Measurements from ENCODE around the gene TRAPPC11. TPM values are rescaled to one million over a fixed set of nuclear protein-coding genes. Genes with fewer than 3 reads are reported as not detected.

The TRAPPC11 gene
- total and polyA plus RNA-seq, 2 of the 13 experiments (the other 11 are each of a cell fraction or from before 2014, with no cell fraction given), result 18.0 to 23.2 TPM

- no peak for TF ChIP-seq PRDM15 (CRISPR knock-in tag; IDR thresholded peaks at IDR 0.05)
- peak; percentile 39; the same call in 1 of the 2 replicates for TF ChIP-seq TFDP2 (CRISPR knock-in tag; IDR thresholded peaks at IDR 0.05)
- peak; percentile 59 for TF ChIP-seq ZNF362 (CRISPR knock-in tag; IDR thresholded peaks at IDR 0.05; ENCODE audit: borderline replicate concordance)
- no peak for TF ChIP-seq ZNF547 (CRISPR knock-in tag; IDR thresholded peaks at IDR 0.05)
- TF ChIP-seq CHCHD3 (CRISPR knock-in tag; IDR thresholded peaks at IDR 0.05), result no peak
- TF ChIP-seq AHR (CRISPR knock-in tag; IDR thresholded peaks at IDR 0.05), result no peak
- peak; percentile 61; the same call in 1 of the 2 replicates for TF ChIP-seq ZKSCAN8 (CRISPR knock-in tag; IDR thresholded peaks at IDR 0.05; ENCODE audit: borderline replicate concordance)
- peak; percentile 89; the same call in 1 of the 2 replicates for TF ChIP-seq SP140L (CRISPR knock-in tag; IDR thresholded peaks at IDR 0.05; ENCODE audit: borderline replicate concordance)
- TF ChIP-seq ZNF574 (CRISPR knock-in tag; IDR thresholded peaks at IDR 0.05), result no peak
- no peak for TF ChIP-seq GRHL1 (CRISPR knock-in tag; conservative IDR thresholded peaks at IDR 0.05)
- no peak for TF ChIP-seq ZSCAN22 (CRISPR knock-in tag; IDR thresholded peaks at IDR 0.05)
- TF ChIP-seq ZNF570 (CRISPR knock-in tag; IDR thresholded peaks at IDR 0.05; ENCODE audit: borderline replicate concordance), result no peak
- no peak for TF ChIP-seq BRD4 (CRISPR knock-in tag; IDR thresholded peaks at IDR 0.05)
- no peak for TF ChIP-seq ZBTB3 (CRISPR knock-in tag; IDR thresholded peaks at IDR 0.05; ENCODE audit: borderline replicate concordance, low read depth)
- peak; percentile 38; the same call in 1 of the 2 replicates for TF ChIP-seq TGIF2 (CRISPR knock-in tag; IDR thresholded peaks at IDR 0.05)
- 0 out of 2 replicates have a peak, but pooled peaks have one; percentile 20 for TF ChIP-seq SMC3 (IDR thresholded peaks at IDR 0.05; ENCODE audit: low read length)
- TF ChIP-seq ZNF781 (CRISPR knock-in tag; IDR thresholded peaks at IDR 0.05; ENCODE audit: borderline replicate concordance, not compliant biosample characterization), result no peak
- TF ChIP-seq KLF16 (CRISPR knock-in tag; IDR thresholded peaks at IDR 0.05), result peak in 1 of 2 experiments; percentile 78; a peak in 2 of 4 replicates
- TF ChIP-seq ARID2 (CRISPR knock-in tag; IDR thresholded peaks at IDR 0.05; ENCODE audit: borderline replicate concordance), result no peak
Measured at GRCh38 chr4:183618681-183619080, 40.4 kb upstream of the TRAPPC11 start (continued).
